ENCODE results near the gene SZT2.

DNA sequence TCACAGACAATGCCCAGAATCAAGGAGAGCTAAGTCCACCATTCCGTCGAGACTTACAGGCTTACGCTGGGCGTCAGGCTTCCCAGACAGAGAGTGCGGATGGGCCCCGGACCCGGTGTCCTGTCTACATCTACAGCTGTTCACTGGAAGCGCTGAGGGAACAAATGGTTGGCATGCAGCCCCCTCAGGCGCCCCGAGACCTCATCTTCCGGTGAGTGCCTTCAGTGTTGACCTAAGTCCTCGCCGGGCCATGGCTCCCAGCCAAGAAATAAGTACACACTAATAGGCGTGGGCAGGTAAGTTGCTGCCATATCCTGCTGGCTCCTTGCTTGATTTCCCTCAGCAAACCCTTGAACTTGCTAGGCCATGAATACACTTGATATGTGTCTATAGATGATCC, 37.8 kb downstream of the SZT2 start:
- TF ChIP-seq, protein P1, sequence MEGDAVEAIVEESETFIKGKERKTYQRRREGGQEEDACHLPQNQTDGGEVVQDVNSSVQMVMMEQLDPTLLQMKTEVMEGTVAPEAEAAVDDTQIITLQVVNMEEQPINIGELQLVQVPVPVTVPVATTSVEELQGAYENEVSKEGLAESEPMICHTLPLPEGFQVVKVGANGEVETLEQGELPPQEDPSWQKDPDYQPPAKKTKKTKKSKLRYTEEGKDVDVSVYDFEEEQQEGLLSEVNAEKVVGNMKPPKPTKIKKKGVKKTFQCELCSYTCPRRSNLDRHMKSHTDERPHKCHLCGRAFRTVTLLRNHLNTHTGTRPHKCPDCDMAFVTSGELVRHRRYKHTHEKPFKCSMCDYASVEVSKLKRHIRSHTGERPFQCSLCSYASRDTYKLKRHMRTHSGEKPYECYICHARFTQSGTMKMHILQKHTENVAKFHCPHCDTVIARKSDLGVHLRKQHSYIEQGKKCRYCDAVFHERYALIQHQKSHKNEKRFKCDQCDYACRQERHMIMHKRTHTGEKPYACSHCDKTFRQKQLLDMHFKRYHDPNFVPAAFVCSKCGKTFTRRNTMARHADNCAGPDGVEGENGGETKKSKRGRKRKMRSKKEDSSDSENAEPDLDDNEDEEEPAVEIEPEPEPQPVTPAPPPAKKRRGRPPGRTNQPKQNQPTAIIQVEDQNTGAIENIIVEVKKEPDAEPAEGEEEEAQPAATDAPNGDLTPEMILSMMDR (IDR thresholded peaks at IDR 0.05; ENCODE audit: insufficient read depth, low read depth, low read length) = no peak
- no peak for TF ChIP-seq EZH2 (IDR thresholded peaks at IDR 0.05; ENCODE audit: insufficient read depth, low read length)
